Activated T-cell treated with anti-CD3 and anti-CD28 coated beads, Interleukin-2, amount 50 U/mL, for 72 hours (primary cell): ENCODE measurements around the gene FKBP11. TPM values are rescaled to one million over a fixed set of nuclear protein-coding genes. Genes with fewer than 3 reads are reported as not detected.

Experiments used
- ATAC-seq, 2 donors: fragments of 150-1000 bp; cut with Tn5 transposase; replicated peaks in 1 of 2; 2 replicates each; pipeline ENCODE4 v1.10.0; 2021; ENCODE audit warnings: moderate library complexity in 2 of 2, mild to moderate bottlenecking in 1 of 2
- DNase-seq, 2 donors: peaks; one replicate each; pipeline ENCODE4 v3.0.0; 2021 to 2022; ENCODE audit warnings: mixed read lengths in 1 of 2
- H3K27ac Mint-ChIP-seq: one replicate; pipeline ENCODE4 v1.8.0; 2022; ENCODE audit warnings: mild to moderate bottlenecking, moderate library complexity, mixed read lengths
- H3K27me3 Mint-ChIP-seq: one replicate; pipeline ENCODE4 v1.8.0; 2022; ENCODE audit warnings: low read depth, mixed read lengths
- H3K36me3 Mint-ChIP-seq, 2 donors: one replicate each; pipeline ENCODE4 v1.8.0; 2022; ENCODE audit warnings: mixed read lengths in 2 of 2, mild to moderate bottlenecking in 1 of 2; ENCODE audit not compliant: insufficient read depth in 2 of 2
- H3K4me1 Mint-ChIP-seq: one replicate; pipeline ENCODE4 v1.8.0; 2022; ENCODE audit warnings: low read depth, mixed read lengths
- H3K4me3 Mint-ChIP-seq, 2 donors: one replicate each; pipeline ENCODE4 v1.8.0; 2022; ENCODE audit warnings: mild to moderate bottlenecking in 2 of 2, mixed read lengths in 2 of 2, moderate library complexity in 2 of 2
- H3K9me3 Mint-ChIP-seq, 2 donors: one replicate each; pipeline ENCODE4 v1.8.0; 2022; ENCODE audit warnings: mixed read lengths in 2 of 2
- total RNA-seq, 2 donors: library from RNA; stranded (reverse); gene quantifications; one replicate each; pipeline ENCODE4 v1.2.3, GENCODE V29; 2022

The FKBP11 gene
- total RNA-seq, 2 donors from 2014 or later: 67.9 to 107 TPM

DNA sequence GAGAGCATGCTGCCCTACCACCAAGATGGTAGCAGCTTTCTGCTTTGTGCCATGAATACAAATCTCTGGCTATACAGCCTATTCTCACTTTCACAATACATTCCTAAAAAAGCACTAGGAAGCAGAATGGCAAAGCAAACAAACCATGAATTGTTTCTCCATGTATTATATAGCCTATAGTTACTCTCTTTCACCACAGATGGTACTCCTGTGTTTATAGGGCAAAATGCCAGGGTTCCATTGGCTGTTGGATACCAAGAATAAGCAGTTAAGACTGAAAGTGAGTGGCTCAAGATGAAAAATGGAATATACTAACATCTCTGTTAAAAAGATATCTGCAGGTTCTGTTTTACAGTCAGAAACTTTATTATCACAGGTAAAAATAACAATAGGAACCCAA, 20.9 kb upstream of the FKBP11 start:
- Mint-ChIP-seq H3K36me3 (peaks cover 2 to 3% of the 10 kb centered on the region in 2 donors), H3K27me3 (no peaks in the 10 kb centered on the region), H3K4me3 (no peak overlapping the region), H3K27ac (no peak overlapping the region), H3K4me1 (peaks cover 16% of the 10 kb centered on the region), H3K9me3 (no peaks in the 10 kb centered on the region)
- no peak for DNase-seq
- ATAC-seq: no peak

GRCh38 chr12:48943221-48943620, 17.9 kb upstream of the FKBP11 start:
- no peak overlapping the region for H3K27ac Mint-ChIP-seq
- no peaks in the 10 kb centered on the region for H3K27me3 Mint-ChIP-seq
- H3K9me3 Mint-ChIP-seq: no peaks in the 10 kb centered on the region
- peaks cover 5% of the 10 kb centered on the region for H3K4me1 Mint-ChIP-seq
- DNase-seq: no peak
- H3K36me3 Mint-ChIP-seq: no peaks in the 10 kb centered on the region
- ATAC-seq: no peak
- H3K4me3 Mint-ChIP-seq: no peak overlapping the region

DNA sequence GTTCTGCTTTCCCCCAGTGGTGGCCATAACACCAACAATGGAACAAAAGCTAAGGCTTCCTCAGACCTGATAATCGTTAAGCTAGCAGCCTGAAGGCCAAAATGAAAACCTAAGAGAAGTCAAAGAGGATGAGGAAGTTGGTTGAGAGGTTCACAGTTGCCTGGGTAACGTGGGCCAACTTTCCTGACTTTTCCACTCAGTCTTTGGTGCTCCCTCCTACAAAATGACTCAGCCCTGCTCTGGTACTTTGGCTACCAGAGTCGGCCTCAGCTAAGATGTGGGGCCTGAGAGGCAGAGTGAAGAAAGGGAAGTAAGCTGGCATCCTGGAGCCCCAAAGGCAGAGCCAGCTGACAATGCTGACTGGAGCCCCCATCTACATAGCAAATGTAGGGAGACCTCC, 14.9 kb upstream of the FKBP11 start:
- H3K4me3 Mint-ChIP-seq: no peak overlapping the region
- H3K9me3 Mint-ChIP-seq: no peaks in the 10 kb centered on the region
- no peaks in the 10 kb centered on the region for H3K27me3 Mint-ChIP-seq
- peaks cover 8% of the 10 kb centered on the region for H3K4me1 Mint-ChIP-seq
- ATAC-seq (no peak), DNase-seq (no peak)
- peaks cover 3% of the 10 kb centered on the region in 2 donors for H3K36me3 Mint-ChIP-seq
- no peak overlapping the region for H3K27ac Mint-ChIP-seq

DNA sequence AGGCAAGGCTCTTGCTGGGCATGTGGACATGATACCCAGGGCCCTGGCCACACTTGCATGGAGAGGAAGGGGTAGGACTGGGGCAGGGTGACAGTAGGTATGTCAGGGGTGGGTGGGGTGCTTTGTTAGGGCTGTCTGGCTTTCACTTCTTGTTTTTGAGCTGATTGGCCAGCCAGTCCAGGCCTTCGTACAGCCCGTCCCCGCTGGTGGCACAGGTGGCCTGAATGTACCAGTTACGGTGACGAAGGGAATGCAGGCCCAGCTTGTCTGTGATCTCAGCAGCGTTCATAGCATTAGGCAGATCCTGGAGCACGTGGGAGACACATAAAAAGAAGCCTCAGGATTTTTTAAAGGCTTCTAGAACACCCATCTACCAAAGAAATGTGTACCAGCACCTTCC, 13.5 kb upstream of the FKBP11 start:
- Mint-ChIP-seq H3K9me3 (no peaks in the 10 kb centered on the region), H3K4me1 (peaks cover 15% of the 10 kb centered on the region), H3K36me3 (peaks cover 3 to 4% of the 10 kb centered on the region in 2 donors), H3K27me3 (no peaks in the 10 kb centered on the region), H3K4me3 (no peak overlapping the region), H3K27ac (no peak overlapping the region)
- DNase-seq (no peak), ATAC-seq (no peak)

DNA sequence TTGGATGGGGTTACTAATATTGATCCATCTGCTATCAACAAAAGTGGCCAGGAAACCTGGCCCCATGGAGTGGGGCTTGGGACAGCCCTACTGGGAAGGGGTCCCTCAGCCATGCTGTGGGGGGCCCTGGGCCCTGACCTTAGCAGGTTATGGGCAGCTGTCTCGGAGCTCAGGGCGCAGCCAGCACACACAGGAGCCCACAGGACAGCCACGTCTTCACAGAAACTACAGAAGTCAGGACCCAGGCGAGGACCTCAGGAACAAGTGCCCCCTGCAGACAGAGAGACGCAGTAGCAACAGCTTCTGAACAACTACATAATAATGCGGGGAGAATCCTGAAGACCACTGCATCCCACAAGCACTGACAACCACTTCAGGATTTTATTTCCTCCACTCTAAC, 11.9 kb upstream of the FKBP11 start:
- Mint-ChIP-seq H3K9me3 (no peaks in the 10 kb centered on the region), H3K36me3 (peaks cover 8 to 9% of the 10 kb centered on the region in 2 donors), H3K4me3 (no peak overlapping the region), H3K27ac (no peak overlapping the region), H3K27me3 (no peaks in the 10 kb centered on the region), H3K4me1 (peaks cover 27% of the 10 kb centered on the region)
- DNase-seq (no peak), ATAC-seq (no peak)

- DNase-seq (peak; percentile 80 to 85), ATAC-seq (peak in 1 of 2 donors; percentile 44)
- Mint-ChIP-seq H3K9me3 (no peaks in the 10 kb centered on the region), H3K27me3 (no peaks in the 10 kb centered on the region), H3K4me3 (no peak overlapping the region), H3K36me3 (peaks cover 8 to 9% of the 10 kb centered on the region in 2 donors), H3K4me1 (peaks cover 27% of the 10 kb centered on the region), H3K27ac (peak overlapping the region; percentile 77)
These were observed 11.2 kb upstream of the FKBP11 start for GRCh38 chr12:48936379-48936979.

- peaks cover 27% of the 10 kb centered on the region for H3K4me1 Mint-ChIP-seq
- DNase-seq (no peak), ATAC-seq (peak in 1 of 2 donors; percentile 4)
- peak overlapping the region in 1 of 2 donors; percentile 36 for H3K4me3 Mint-ChIP-seq
- no peaks in the 10 kb centered on the region for H3K27me3 Mint-ChIP-seq
- peak overlapping the region; percentile 36 for H3K27ac Mint-ChIP-seq
- H3K9me3 Mint-ChIP-seq: no peaks in the 10 kb centered on the region
- H3K36me3 Mint-ChIP-seq: peaks cover 10 to 23% of the 10 kb centered on the region in 2 donors
These were observed 9.0 kb upstream of the FKBP11 start for GRCh38 chr12:48934312-48934706.

GRCh38 chr12:48933664-48934311, 8.5 kb upstream of the FKBP11 start:
- H3K36me3 Mint-ChIP-seq: peaks cover 10 to 23% of the 10 kb centered on the region in 2 donors
- DNase-seq (no peak), ATAC-seq (peak; percentile 63 to 86)
- no peaks in the 10 kb centered on the region for H3K27me3 Mint-ChIP-seq
- peaks cover 27% of the 10 kb centered on the region for H3K4me1 Mint-ChIP-seq
- no peaks in the 10 kb centered on the region for H3K9me3 Mint-ChIP-seq
- H3K27ac Mint-ChIP-seq: peak overlapping the region; percentile 36
- peak overlapping the region in 1 of 2 donors; percentile 47 for H3K4me3 Mint-ChIP-seq

- Mint-ChIP-seq H3K9me3 (no peaks in the 10 kb centered on the region), H3K4me1 (peaks cover 27% of the 10 kb centered on the region), H3K4me3 (peak overlapping the region in 1 of 2 donors; percentile 23), H3K27me3 (no peaks in the 10 kb centered on the region), H3K27ac (peak overlapping the region; percentile 55), H3K36me3 (peaks cover 10 to 23% of the 10 kb centered on the region in 2 donors)
- DNase-seq (no peak), ATAC-seq (peak; percentile 47 to 62)
These were observed 7.6 kb upstream of the FKBP11 start for GRCh38 chr12:48932878-48933277.

GRCh38 chr12:48930475-48930874, 5.2 kb upstream of the FKBP11 start:
- no peaks in the 10 kb centered on the region for H3K27me3 Mint-ChIP-seq
- H3K9me3 Mint-ChIP-seq: no peaks in the 10 kb centered on the region
- peaks cover 43% of the 10 kb centered on the region for H3K4me1 Mint-ChIP-seq
- ATAC-seq: no peak
- H3K36me3 Mint-ChIP-seq: peaks cover 7 to 20% of the 10 kb centered on the region in 2 donors
- DNase-seq: no peak
- no peak overlapping the region for H3K4me3 Mint-ChIP-seq
- no peak overlapping the region for H3K27ac Mint-ChIP-seq

DNA sequence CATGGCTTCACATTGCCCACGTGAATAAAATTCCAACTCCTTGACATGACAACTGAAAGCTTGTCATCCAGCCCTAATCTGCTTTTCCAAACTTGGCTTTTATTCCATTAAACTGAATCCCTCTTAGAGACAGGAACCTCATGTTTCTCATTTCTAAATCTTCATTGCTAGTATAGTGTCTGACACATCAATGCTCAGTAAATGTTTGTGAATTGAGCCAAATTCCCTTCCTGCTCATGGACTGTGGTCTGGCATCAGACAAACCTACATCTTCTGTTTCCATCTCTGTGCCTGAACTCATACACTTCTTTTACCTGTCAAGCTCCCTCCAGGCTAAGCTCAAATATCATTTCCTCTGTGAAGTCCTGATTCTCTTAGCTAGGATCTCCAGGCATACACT, 4.3 kb upstream of the FKBP11 start:
- Mint-ChIP-seq H3K27ac (no peak overlapping the region), H3K4me3 (no peak overlapping the region), H3K4me1 (peaks cover 43% of the 10 kb centered on the region), H3K36me3 (peaks cover 7 to 20% of the 10 kb centered on the region in 2 donors), H3K27me3 (no peaks in the 10 kb centered on the region), H3K9me3 (no peaks in the 10 kb centered on the region)
- DNase-seq (no peak), ATAC-seq (no peak)

GRCh38 chr12:48927261-48927660, 2.0 kb upstream of the FKBP11 start:
- DNase-seq: no peak
- Mint-ChIP-seq H3K4me1 (peaks cover 46% of the 10 kb centered on the region), H3K4me3 (peak overlapping the region; percentile 25 to 62), H3K9me3 (no peaks in the 10 kb centered on the region), H3K27me3 (no peaks in the 10 kb centered on the region), H3K27ac (peak overlapping the region; percentile 76), H3K36me3 (peaks cover 9 to 24% of the 10 kb centered on the region in 2 donors)
- ATAC-seq: no peak

GRCh38 chr12:48924617-48925303, 532 bp downstream of the FKBP11 start:
- Mint-ChIP-seq H3K27me3 (no peaks in the 10 kb centered on the region), H3K27ac (peak overlapping the region; percentile 94), H3K36me3 (peaks cover 7 to 15% of the 10 kb centered on the region in 2 donors), H3K4me1 (peaks cover 54% of the 10 kb centered on the region), H3K4me3 (peak overlapping the region; percentile 94 to 95), H3K9me3 (no peaks in the 10 kb centered on the region)
- DNase-seq (peak; percentile 80), ATAC-seq (peak; percentile 76 to 81)
